Measurements from ENCODE around the gene BRI3BP.

GRCh38 chr12:125069616-125070015 is 76.2 kb downstream of the BRI3BP start:
- TF ChIP-seq MAX (CRISPR knock-in tag; IDR thresholded peaks at IDR 0.05) (no peak), NCOA6 (IDR thresholded peaks at IDR 0.05) (no peak), MYBL2 (IDR thresholded peaks at IDR 0.05; ENCODE audit: low read depth) (no peak), MYBL2 (CRISPR knock-in tag; IDR thresholded peaks at IDR 0.05; ENCODE audit: borderline replicate concordance) (no peak), POLR2A (conservative IDR thresholded peaks at IDR 0.05) (no peak), ZNF274 (IDR thresholded peaks at IDR 0.05; ENCODE audit: borderline replicate concordance, low read depth, low read length) (no peak), CTCF (IDR thresholded peaks at IDR 0.05 in 2 of 3, conservative IDR thresholded peaks at IDR 0.05 in 1 of 3; ENCODE audit: insufficient read depth in 2 of 3, low read depth in 1 of 3, low read length in 3 of 3) (no peak), PREB (CRISPR knock-in tag; IDR thresholded peaks at IDR 0.05) (no peak), FOXM1 (IDR thresholded peaks at IDR 0.05; ENCODE audit: low read depth) (no peak), FOXM1 (CRISPR knock-in tag; IDR thresholded peaks at IDR 0.05; ENCODE audit: low read depth) (no peak), KAT8 (IDR thresholded peaks at IDR 0.05; ENCODE audit: low read depth) (no peak), ZBTB17 (CRISPR knock-in tag; IDR thresholded peaks at IDR 0.05) (no peak)
